HG02885 (cell line): ENCODE results near the gene PARD3B.

Experiments used
- ATAC-seq: cut with Tn5 transposase; IDR thresholded peaks from one replicate; pipeline ENCODE4 v1.9.1; 2021; ENCODE audit warnings: mild to moderate bottlenecking; ENCODE audit not compliant: unreplicated experiment, poor library complexity

Gene PARD3B

GRCh38 chr2:204972606-204973336 lies 427.5 kb downstream of the PARD3B start:
- ATAC-seq = no peak

DNA sequence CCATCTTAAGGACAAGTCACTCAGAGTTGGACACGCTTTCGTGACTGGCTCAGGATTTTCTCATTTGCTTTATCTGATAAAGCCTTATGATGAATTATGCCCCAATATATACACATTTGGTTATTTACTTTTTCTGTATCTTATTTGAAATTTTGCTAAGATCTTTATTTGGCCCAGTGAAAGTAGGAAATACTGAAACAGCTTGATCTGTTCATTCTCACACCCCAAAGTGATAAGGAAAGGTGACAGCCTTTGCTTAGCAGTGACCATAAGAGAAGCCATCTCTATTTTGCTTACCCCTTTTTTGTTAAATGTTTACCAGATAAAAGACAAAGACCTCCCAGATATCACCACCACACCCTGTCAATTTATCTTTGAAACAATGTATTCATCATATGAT lies 428.3 kb downstream of the PARD3B start:
- no peak for ATAC-seq

DNA sequence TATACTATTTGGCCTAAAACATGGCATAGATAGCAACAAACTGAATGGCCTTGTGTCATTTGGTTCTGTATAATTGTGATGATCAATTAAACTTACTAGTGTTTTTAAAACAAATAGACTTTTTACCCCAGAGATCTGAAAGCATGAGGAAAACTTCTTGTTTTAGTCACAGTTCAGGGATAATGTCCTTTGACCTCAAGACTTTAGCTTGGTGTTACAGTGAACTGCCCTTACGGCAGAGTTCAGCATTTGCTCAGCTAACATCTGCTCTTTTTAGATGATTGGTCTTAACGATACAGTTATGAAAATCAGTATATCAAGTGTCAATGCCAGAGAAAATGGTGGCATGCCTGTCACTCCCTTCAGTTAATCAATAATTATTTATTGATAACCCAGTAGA lies 429.2 kb downstream of the PARD3B start:
- no peak for ATAC-seq

DNA sequence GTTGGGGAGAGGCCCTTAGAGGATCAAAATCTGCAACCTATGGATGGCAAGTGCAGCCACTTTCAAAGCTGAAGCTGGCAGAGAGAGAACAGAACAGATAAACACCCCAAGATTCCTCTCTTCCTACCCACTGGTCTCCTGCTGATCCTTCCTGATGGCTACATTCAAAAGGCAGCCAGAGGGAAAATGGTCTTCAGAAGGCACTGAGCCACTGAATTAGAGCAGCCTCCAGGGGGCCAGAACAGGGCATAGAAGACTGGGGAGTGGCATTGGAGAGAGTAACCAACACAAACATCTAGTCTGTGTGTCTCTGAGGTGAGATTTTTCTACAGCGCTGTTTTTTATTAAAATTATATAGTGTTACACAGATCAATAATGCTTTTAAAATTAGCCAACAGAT lies 432.6 kb downstream of the PARD3B start:
- ATAC-seq = no peak

DNA sequence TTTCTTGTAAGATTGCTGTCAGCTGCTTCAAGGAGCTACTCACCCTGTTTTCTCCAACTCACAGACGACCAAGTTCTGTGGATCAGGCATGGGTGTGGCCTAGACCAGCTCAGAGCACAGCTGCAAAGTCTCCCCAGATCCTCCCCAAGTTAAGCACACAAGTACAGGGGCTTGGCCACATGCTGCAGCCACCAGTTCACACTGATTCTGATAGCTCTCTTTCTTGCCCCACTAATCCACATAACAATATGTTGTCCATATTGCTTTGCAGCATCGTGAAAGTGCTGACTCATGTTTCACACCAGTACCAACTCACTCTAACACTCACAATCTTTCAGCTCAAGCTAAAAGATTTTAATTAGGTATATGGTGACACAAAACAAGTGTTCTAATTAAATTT lies 437.0 kb downstream of the PARD3B start:
- ATAC-seq = no peak

DNA sequence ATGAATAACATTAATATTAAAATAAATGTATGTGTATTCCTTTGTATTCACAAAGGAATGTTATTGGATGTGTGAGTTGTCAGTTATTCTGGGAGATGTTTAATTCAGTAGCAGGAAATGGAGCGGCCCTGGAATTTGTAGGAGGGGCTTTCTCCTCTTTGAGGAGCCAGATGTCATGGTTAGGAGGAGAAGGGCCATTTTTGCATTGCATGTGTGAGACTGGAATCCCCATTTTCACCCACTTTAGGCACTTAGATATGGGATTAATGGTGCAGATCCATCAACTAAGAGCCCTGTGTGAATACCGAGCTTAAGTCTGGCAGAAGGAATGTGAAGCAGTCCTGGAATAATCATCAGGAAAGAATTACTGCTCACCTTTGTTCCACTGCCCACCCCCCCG lies 439.2 kb downstream of the PARD3B start:
- ATAC-seq = no peak

DNA sequence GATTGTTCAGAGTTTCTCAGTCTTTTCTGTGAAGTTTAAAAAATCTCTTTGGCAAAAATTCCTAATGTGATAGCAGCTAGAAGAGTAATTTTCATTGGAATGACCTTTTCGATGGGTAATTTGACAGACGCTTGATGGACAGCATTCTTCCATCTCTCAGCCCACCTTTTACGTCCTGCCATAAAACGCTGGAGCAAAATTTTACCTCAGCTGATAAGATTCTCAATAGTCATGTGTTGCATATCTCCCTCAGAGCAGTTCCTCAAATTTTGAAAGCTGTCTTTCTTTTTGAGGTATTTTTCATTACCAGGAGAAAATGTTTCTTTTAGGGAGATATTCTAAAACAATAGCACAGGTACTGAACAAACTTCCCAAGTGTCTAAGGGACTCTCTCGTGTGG lies 441.4 kb downstream of the PARD3B start:
- no peak for ATAC-seq

- no peak for ATAC-seq
These were observed 443.6 kb downstream of the PARD3B start for GRCh38 chr2:204988836-204989235.

- ATAC-seq = no peak
These were observed 444.6 kb downstream of the PARD3B start for GRCh38 chr2:204989877-204990276.

DNA sequence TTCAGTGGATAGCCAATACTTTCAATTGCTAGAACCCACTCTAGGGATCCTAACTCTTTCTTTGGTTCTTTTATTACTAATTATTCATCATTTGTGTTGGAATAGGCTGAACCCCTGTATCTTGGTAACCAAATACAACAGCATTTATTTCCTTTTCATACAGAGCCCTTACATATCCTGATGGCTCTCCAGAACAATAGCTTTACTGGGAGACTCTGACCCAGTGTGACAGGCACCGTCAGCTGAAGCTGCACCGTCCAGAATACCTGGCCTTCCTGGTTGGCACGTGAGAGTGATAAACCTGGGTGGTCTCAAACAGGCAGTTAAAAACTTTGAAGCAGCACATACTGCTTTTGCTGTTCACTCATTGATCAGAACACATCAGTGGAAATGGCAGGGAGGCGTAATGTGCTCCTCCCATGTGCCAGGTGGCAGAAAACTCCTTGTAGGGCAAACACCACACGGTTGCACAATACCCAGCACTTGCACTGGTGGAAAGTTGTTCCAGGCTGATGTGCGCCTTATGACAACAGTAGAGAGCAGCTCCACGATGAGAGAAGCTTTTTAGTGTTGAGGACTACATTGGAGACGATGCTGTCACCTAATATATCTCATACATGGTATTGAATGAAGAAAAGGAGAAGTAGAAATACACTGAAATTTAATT lies 456.2 kb downstream of the PARD3B start:
- no peak for ATAC-seq

- ATAC-seq = no peak
These were observed 457.1 kb downstream of the PARD3B start for GRCh38 chr2:205002390-205002789.

DNA sequence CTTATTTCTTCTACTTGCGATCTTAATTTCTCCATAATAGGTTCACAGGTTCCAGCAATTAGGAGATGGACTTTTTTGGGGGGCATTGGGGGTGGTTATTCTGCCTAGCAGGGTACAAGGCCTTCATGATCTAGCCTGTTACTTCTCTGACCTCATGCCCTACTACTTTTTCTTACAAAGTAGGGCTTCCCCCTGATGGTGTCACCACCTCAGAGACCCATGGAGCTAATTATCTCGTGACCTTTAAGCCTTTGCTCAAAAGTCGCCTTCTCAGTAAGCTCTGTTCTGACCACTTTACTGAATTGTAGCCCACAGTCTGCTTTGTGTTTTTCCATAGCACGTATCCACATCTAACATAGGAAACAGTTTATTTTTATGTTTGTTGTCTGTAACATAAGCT lies 458.0 kb downstream of the PARD3B start:
- ATAC-seq = no peak

DNA sequence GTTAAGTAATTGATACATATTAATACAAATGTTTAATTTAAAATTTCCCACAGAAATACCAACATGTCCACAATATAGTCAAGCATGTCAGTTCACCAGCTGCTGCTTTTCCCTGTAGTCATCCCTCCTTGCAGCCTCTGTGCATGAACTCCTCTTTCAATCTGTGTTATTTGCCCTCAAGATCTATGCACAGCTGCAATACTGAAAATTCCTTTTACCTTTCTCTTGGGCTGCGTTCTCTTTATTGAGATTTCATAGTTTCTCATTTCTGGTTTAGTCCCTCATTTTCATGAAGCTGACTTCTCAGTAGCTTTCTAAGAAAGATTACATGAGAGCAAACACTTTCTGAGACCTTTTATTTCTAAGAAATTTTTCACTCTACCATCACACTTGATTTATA lies 464.9 kb downstream of the PARD3B start:
- no peak for ATAC-seq

DNA sequence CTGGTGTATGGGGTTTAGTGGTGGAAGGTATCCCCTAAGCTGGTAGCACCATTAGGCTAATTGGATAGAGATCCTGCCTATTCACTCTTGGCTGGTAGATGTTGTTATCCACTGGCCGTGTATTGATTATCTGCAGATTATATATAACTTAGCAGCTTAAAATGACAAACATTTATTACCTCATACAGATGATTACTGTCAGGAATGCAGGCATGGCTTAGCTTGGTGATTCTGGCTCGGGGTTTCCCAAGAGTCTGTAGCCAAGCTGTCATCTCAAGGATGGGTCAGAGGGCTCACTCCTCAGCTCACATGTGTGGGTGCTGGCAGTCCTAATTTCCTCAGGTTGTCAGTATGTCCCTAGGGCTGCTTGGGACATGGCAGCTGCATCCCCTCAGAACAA lies 465.8 kb downstream of the PARD3B start:
- ATAC-seq = no peak

DNA sequence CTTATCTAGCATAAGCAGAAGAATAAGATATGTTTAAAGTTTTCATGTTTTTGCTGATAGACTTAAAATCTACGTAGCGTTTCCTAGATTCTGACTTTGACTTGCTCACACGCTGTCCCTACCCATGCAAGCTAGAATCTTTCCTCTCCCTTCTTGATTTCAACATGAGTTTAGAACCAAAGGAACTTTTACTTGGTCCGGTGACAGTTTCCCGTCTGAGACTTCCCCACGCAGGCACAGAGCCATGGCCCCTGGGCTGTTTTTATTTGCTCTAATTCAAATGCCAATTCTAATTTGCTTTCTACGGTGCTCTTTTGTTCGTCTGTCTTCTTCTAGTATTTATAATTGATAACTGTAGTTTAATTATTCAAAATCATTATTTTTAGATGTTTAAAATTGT lies 467.7 kb downstream of the PARD3B start:
- no peak for ATAC-seq

- no peak for ATAC-seq
These were observed 468.3 kb downstream of the PARD3B start for GRCh38 chr2:205013586-205013985.

- ATAC-seq = no peak
These were observed 468.9 kb downstream of the PARD3B start for GRCh38 chr2:205014201-205014600.

- ATAC-seq = no peak
These were observed 472.1 kb downstream of the PARD3B start for GRCh38 chr2:205017381-205017780.

DNA sequence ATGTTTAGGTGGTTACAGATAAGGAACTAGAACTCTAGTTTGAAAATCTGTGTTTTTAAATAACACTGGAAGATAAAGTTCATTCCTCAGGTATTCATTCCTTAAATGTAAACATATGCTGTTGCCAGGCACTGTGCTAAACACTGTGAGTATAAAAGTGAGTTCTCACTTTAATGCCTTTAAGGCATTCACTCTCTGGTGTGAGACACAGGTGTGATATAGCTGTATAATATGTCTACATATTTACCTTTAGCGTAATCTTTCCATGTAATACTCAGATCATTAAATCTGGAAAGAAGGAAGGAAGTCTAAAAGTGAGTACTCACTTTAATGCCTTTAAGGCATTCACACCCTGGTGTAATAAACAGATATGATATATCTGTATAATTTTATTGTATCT lies 472.6 kb downstream of the PARD3B start:
- no peak for ATAC-seq

DNA sequence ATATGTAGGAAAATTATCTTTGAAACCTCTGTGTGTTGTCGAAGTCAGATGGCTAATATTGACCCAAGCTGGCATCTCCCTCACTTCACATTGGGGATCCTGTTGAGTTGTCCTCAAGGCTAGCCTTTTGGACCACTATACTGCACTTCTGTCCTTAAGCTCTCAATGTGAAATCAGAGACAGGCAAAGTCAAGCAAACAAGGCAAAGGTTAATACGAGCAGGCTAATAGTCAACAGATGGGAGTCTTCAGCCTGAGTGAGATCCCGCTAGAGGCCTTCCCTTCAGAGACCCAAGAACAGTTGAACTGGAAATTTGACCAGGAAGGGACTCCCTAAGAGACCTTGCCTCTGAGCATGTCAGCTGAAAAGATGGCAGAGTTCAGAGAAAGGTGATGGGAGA lies 475.4 kb downstream of the PARD3B start:
- ATAC-seq = no peak

- no peak for ATAC-seq
These were observed 477.6 kb downstream of the PARD3B start for GRCh38 chr2:205022841-205023240.

GRCh38 chr2:205024822-205025518 lies 479.7 kb downstream of the PARD3B start:
- ATAC-seq = no peak
